Suprapubic skin (tissue), 3 donors: ENCODE results near the gene HIVEP3.

Source experiments
- EP300 ChIP-seq: sonication (generic); formaldehyde crosslinking; IDR thresholded peaks from one replicate; pipeline ENCODE4 v1.6.1; 2017; ENCODE audit warnings: antibody characterized with exemption
- POLR2A ChIP-seq, 2 donors: fragments of 450-650 bp; IDR thresholded peaks; one replicate each; pipeline ENCODE4 v1.6.1; 2017; ENCODE audit warnings: antibody characterized with exemption in 2 of 2, mild to moderate bottlenecking in 2 of 2, moderate library complexity in 2 of 2
- TF ChIP-seq, protein P1 (sequence below), 2 donors: fragments of 200-600 bp in 1 of 2; fragments of 450-650 bp in 1 of 2; sonication (generic) in 1 of 2; IDR thresholded peaks; one replicate each; pipeline ENCODE4 v1.5.1; 2016 to 2019; ENCODE audit warnings: antibody characterized with exemption in 2 of 2, mild to moderate bottlenecking in 1 of 2, moderate library complexity in 1 of 2

- TF ChIP-seq EP300 (no peak), POLR2A (IDR thresholded peaks at IDR 0.05) (no peak)
- TF ChIP-seq, protein P1, sequence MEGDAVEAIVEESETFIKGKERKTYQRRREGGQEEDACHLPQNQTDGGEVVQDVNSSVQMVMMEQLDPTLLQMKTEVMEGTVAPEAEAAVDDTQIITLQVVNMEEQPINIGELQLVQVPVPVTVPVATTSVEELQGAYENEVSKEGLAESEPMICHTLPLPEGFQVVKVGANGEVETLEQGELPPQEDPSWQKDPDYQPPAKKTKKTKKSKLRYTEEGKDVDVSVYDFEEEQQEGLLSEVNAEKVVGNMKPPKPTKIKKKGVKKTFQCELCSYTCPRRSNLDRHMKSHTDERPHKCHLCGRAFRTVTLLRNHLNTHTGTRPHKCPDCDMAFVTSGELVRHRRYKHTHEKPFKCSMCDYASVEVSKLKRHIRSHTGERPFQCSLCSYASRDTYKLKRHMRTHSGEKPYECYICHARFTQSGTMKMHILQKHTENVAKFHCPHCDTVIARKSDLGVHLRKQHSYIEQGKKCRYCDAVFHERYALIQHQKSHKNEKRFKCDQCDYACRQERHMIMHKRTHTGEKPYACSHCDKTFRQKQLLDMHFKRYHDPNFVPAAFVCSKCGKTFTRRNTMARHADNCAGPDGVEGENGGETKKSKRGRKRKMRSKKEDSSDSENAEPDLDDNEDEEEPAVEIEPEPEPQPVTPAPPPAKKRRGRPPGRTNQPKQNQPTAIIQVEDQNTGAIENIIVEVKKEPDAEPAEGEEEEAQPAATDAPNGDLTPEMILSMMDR (IDR thresholded peaks at IDR 0.05) = no peak
Measured at GRCh38 chr1:41500781-41501518, 417.8 kb downstream of the HIVEP3 start.
